Stimulated activated memory B cell treated with anti-CD40 and anti-IgM and Interleukin-4, amounts not matched to agents 10 μg/mL and 1 μg/mL and 100 μg/mL, for 72 hours (primary cell): ENCODE data around the gene SHISA5.
A peak's percentile ranks its signal among the peaks of the same experiment; 100 is the strongest.
"Not testable (repeated sequence)": the region's sequence is repeated elsewhere in the genome, so short reads cannot be mapped to it uniquely, and the experiment has no call there.

Experiments used
- ATAC-seq: fragments of 150-1000 bp; cut with Tn5 transposase; 2 replicates; pipeline ENCODE4 v1.10.0; 2021
- H3K27ac Mint-ChIP-seq: one replicate; pipeline ENCODE4 v1.8.0; 2022; ENCODE audit warnings: mild to moderate bottlenecking, mixed read lengths
- H3K27me3 Mint-ChIP-seq: one replicate; pipeline ENCODE4 v1.8.0; 2022; ENCODE audit warnings: mixed read lengths
- H3K36me3 Mint-ChIP-seq: one replicate; pipeline ENCODE4 v1.8.0; 2022; ENCODE audit warnings: mixed read lengths
- H3K4me1 Mint-ChIP-seq: one replicate; pipeline ENCODE4 v1.8.0; 2022; ENCODE audit warnings: mixed read lengths
- H3K4me3 Mint-ChIP-seq: one replicate; pipeline ENCODE4 v1.8.0; 2022; ENCODE audit warnings: mild to moderate bottlenecking, moderate library complexity, mixed read lengths
- H3K9me3 Mint-ChIP-seq: one replicate; pipeline ENCODE4 v1.8.0; 2022; ENCODE audit warnings: mixed read lengths

SHISA5 gene

GRCh38 chr3:48474031-48474430 lies 29.9 kb downstream of the SHISA5 start:
- not testable (repeated sequence) for H3K4me3 Mint-ChIP-seq, H3K9me3 Mint-ChIP-seq, H3K27me3 Mint-ChIP-seq, ATAC-seq, H3K27ac Mint-ChIP-seq
- Mint-ChIP-seq H3K4me1 (peaks cover 53% of the 10 kb centered on the region), H3K36me3 (peaks cover 12% of the 10 kb centered on the region)

- Mint-ChIP-seq H3K36me3 (peaks cover 16% of the 10 kb centered on the region), H3K9me3 (no peaks in the 10 kb centered on the region), H3K4me3 (peak overlapping the region; percentile 84), H3K4me1 (peaks cover 53% of the 10 kb centered on the region), H3K27ac (peak overlapping the region; percentile 95), H3K27me3 (no peaks in the 10 kb centered on the region)
- ATAC-seq: no peak
Observed at GRCh38 chr3:48473617-48473952, 30.4 kb downstream of the SHISA5 start.

GRCh38 chr3:48472923-48473616 lies 30.9 kb downstream of the SHISA5 start:
- no peaks in the 10 kb centered on the region for H3K27me3 Mint-ChIP-seq
- peaks cover 54% of the 10 kb centered on the region for H3K4me1 Mint-ChIP-seq

GRCh38 chr3:48472673-48472922 lies 31.4 kb downstream of the SHISA5 start:
- peak overlapping the region; percentile 84 for H3K4me3 Mint-ChIP-seq
- peak overlapping the region; percentile 95 for H3K27ac Mint-ChIP-seq
- H3K27me3 Mint-ChIP-seq: no peaks in the 10 kb centered on the region
- no peak for ATAC-seq
- peaks cover 26% of the 10 kb centered on the region for H3K36me3 Mint-ChIP-seq
- no peaks in the 10 kb centered on the region for H3K9me3 Mint-ChIP-seq
- H3K4me1 Mint-ChIP-seq: peaks cover 54% of the 10 kb centered on the region

More at GRCh38 chr3:48472923-48473616, 30.9 kb downstream of the SHISA5 start:
- Mint-ChIP-seq H3K9me3 (no peaks in the 10 kb centered on the region), H3K36me3 (peaks cover 21% of the 10 kb centered on the region), H3K27ac (peak overlapping the region; percentile 95), H3K4me3 (peak overlapping the region; percentile 84)
- peak; percentile 94 for ATAC-seq

- no peaks in the 10 kb centered on the region for H3K9me3 Mint-ChIP-seq
- no peaks in the 10 kb centered on the region for H3K27me3 Mint-ChIP-seq
- H3K27ac Mint-ChIP-seq: peak overlapping the region; percentile 95
- peaks cover 29% of the 10 kb centered on the region for H3K36me3 Mint-ChIP-seq
- no peak for ATAC-seq
- peaks cover 70% of the 10 kb centered on the region for H3K4me1 Mint-ChIP-seq
- H3K4me3 Mint-ChIP-seq: peak overlapping the region; percentile 53
Observed at GRCh38 chr3:48470286-48470685, 33.7 kb downstream of the SHISA5 start.

GRCh38 chr3:48469046-48469915 lies 34.7 kb downstream of the SHISA5 start:
- H3K4me1 Mint-ChIP-seq: peaks cover 63% of the 10 kb centered on the region
- peak overlapping the region; percentile 95 for H3K27ac Mint-ChIP-seq
- no peak for ATAC-seq
- no peaks in the 10 kb centered on the region for H3K9me3 Mint-ChIP-seq
- no peaks in the 10 kb centered on the region for H3K27me3 Mint-ChIP-seq
- peaks cover 29% of the 10 kb centered on the region for H3K36me3 Mint-ChIP-seq
- H3K4me3 Mint-ChIP-seq: peak overlapping the region; percentile 36

- Mint-ChIP-seq H3K27me3 (no peaks in the 10 kb centered on the region), H3K4me3 (peak overlapping the region; percentile 87), H3K4me1 (peaks cover 59% of the 10 kb centered on the region)
Observed at GRCh38 chr3:48468329-48468731, 35.6 kb downstream of the SHISA5 start.

GRCh38 chr3:48467473-48468267 lies 36.3 kb downstream of the SHISA5 start:
- H3K9me3 Mint-ChIP-seq: no peaks in the 10 kb centered on the region
- peak overlapping the region; percentile 95 for H3K27ac Mint-ChIP-seq
- H3K4me3 Mint-ChIP-seq: peak overlapping the region; percentile 87
- peaks cover 53% of the 10 kb centered on the region for H3K4me1 Mint-ChIP-seq
- peaks cover 29% of the 10 kb centered on the region for H3K36me3 Mint-ChIP-seq
- no peak for ATAC-seq
- no peaks in the 10 kb centered on the region for H3K27me3 Mint-ChIP-seq

More at GRCh38 chr3:48468329-48468731, 35.6 kb downstream of the SHISA5 start:
- no peaks in the 10 kb centered on the region for H3K9me3 Mint-ChIP-seq
- H3K27ac Mint-ChIP-seq: peak overlapping the region; percentile 95
- peaks cover 29% of the 10 kb centered on the region for H3K36me3 Mint-ChIP-seq
- ATAC-seq: no peak

GRCh38 chr3:48467110-48467454 lies 36.9 kb downstream of the SHISA5 start:
- no peak for ATAC-seq
- peaks cover 29% of the 10 kb centered on the region for H3K36me3 Mint-ChIP-seq
- peak overlapping the region; percentile 95 for H3K27ac Mint-ChIP-seq
- H3K4me3 Mint-ChIP-seq: peak overlapping the region; percentile 87
- peaks cover 52% of the 10 kb centered on the region for H3K4me1 Mint-ChIP-seq
- no peaks in the 10 kb centered on the region for H3K9me3 Mint-ChIP-seq
- no peaks in the 10 kb centered on the region for H3K27me3 Mint-ChIP-seq

GRCh38 chr3:48466386-48467109 lies 37.4 kb downstream of the SHISA5 start:
- H3K4me1 Mint-ChIP-seq: peaks cover 52% of the 10 kb centered on the region
- H3K27me3 Mint-ChIP-seq: no peaks in the 10 kb centered on the region
- peak; percentile 53 for ATAC-seq
- peaks cover 29% of the 10 kb centered on the region for H3K36me3 Mint-ChIP-seq
- H3K9me3 Mint-ChIP-seq: no peaks in the 10 kb centered on the region
- peak overlapping the region; percentile 95 for H3K27ac Mint-ChIP-seq
- H3K4me3 Mint-ChIP-seq: peak overlapping the region; percentile 87

- Mint-ChIP-seq H3K36me3 (peaks cover 29% of the 10 kb centered on the region), H3K4me3 (peak overlapping the region; percentile 87), H3K9me3 (no peaks in the 10 kb centered on the region), H3K27me3 (no peaks in the 10 kb centered on the region), H3K27ac (peak overlapping the region; percentile 95), H3K4me1 (peaks cover 52% of the 10 kb centered on the region)
- peak; percentile 98 for ATAC-seq
Observed at GRCh38 chr3:48465531-48466378, 38.2 kb downstream of the SHISA5 start.

- peaks cover 29% of the 10 kb centered on the region for H3K36me3 Mint-ChIP-seq
Observed at GRCh38 chr3:48465237-48465530, 38.8 kb downstream of the SHISA5 start.

GRCh38 chr3:48464713-48465221 lies 39.2 kb downstream of the SHISA5 start:
- H3K9me3 Mint-ChIP-seq: no peaks in the 10 kb centered on the region
- H3K27ac Mint-ChIP-seq: peak overlapping the region; percentile 95
- H3K4me1 Mint-ChIP-seq: peaks cover 44% of the 10 kb centered on the region
- ATAC-seq: no peak
- no peak overlapping the region for H3K4me3 Mint-ChIP-seq
- H3K36me3 Mint-ChIP-seq: peaks cover 25% of the 10 kb centered on the region
- H3K27me3 Mint-ChIP-seq: no peaks in the 10 kb centered on the region

More at GRCh38 chr3:48465237-48465530, 38.8 kb downstream of the SHISA5 start:
- Mint-ChIP-seq H3K27ac (peak overlapping the region; percentile 95), H3K9me3 (no peaks in the 10 kb centered on the region), H3K4me3 (peak overlapping the region; percentile 87), H3K4me1 (peaks cover 48% of the 10 kb centered on the region), H3K27me3 (no peaks in the 10 kb centered on the region)
- ATAC-seq: no peak

- H3K9me3 Mint-ChIP-seq: no peaks in the 10 kb centered on the region
- peaks cover 33% of the 10 kb centered on the region for H3K4me1 Mint-ChIP-seq
- no peak overlapping the region for H3K4me3 Mint-ChIP-seq
- H3K36me3 Mint-ChIP-seq: peaks cover 14% of the 10 kb centered on the region
- no peak for ATAC-seq
- H3K27ac Mint-ChIP-seq: no peak overlapping the region
- no peaks in the 10 kb centered on the region for H3K27me3 Mint-ChIP-seq
Observed at GRCh38 chr3:48463703-48464102, 40.3 kb downstream of the SHISA5 start.
